Measurements from ENCODE around the gene POLL. TPM values are rescaled to one million over a fixed set of nuclear protein-coding genes. Genes with fewer than 3 reads are reported as not detected.

The POLL gene
- total RNA-seq, 1 donor from 2014 or later: 8.7 TPM

GRCh38 chr10:101585841-101586240 lies 2.2 kb downstream of the POLL start:
- H3K4me3 ChIP-seq (ENCODE audit: low read depth, low read length): no peak overlapping the region
- H3K27me3 ChIP-seq (ENCODE audit: control insufficient read depth, insufficient read depth, low read length): no peaks in the 10 kb centered on the region
- H3K36me3 ChIP-seq (ENCODE audit: control insufficient read depth, insufficient read depth, low read length): peaks cover 14% of the 10 kb centered on the region
- TF ChIP-seq CTCF (IDR thresholded peaks at IDR 0.05; ENCODE audit: insufficient read depth, low read length, severe bottlenecking): no peak
- DNase-seq (ENCODE audit: low read depth): no peak
- FAIRE-seq: no peak

- peak; percentile 13 for FAIRE-seq
- Histone ChIP-seq H3K27me3 (ENCODE audit: control insufficient read depth, insufficient read depth, low read length) (no peaks in the 10 kb centered on the region), H3K36me3 (ENCODE audit: control insufficient read depth, insufficient read depth, low read length) (peaks cover 17% of the 10 kb centered on the region), H3K4me3 (ENCODE audit: low read depth, low read length) (no peak overlapping the region)
- no peak for DNase-seq (ENCODE audit: low read depth)
- TF ChIP-seq CTCF (IDR thresholded peaks at IDR 0.05; ENCODE audit: insufficient read depth, low read length, severe bottlenecking): no peak
Measured at GRCh38 chr10:101580486-101581399, 7.3 kb downstream of the POLL start.

DNA sequence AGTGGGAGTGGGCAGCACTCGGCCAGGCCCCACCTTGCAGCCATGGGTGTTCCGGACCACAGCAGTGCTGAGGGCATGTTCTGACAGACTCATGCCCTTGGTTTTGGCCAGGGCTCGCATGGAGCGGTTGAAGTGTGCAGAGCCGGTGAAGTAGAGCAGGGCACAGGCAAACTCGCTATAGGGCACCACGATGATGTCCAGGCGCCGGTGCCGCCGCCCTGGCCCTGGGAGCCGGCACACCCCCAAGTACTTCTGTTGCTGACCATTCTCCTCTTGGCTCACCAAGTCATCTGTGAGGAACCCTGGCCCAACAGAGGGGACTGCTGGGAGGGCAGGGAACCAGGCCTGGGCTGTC lies 8.6 kb downstream of the POLL start:
- TF ChIP-seq CTCF (IDR thresholded peaks at IDR 0.05; ENCODE audit: insufficient read depth, low read length, severe bottlenecking): no peak
- H3K4me3 ChIP-seq (ENCODE audit: low read depth, low read length): no peak overlapping the region
- FAIRE-seq: no peak
- H3K36me3 ChIP-seq (ENCODE audit: control insufficient read depth, insufficient read depth, low read length): peaks cover 10% of the 10 kb centered on the region
- no peaks in the 10 kb centered on the region for H3K27me3 ChIP-seq (ENCODE audit: control insufficient read depth, insufficient read depth, low read length)
- DNase-seq (ENCODE audit: low read depth): no peak

GRCh38 chr10:101578803-101579515 lies 9.1 kb downstream of the POLL start:
- FAIRE-seq: no peak
- no peak for TF ChIP-seq CTCF (IDR thresholded peaks at IDR 0.05; ENCODE audit: insufficient read depth, low read length, severe bottlenecking)
- H3K27me3 ChIP-seq (ENCODE audit: control insufficient read depth, insufficient read depth, low read length): no peaks in the 10 kb centered on the region
- H3K36me3 ChIP-seq (ENCODE audit: control insufficient read depth, insufficient read depth, low read length): peaks cover 9% of the 10 kb centered on the region
- no peak for DNase-seq (ENCODE audit: low read depth)
- no peak overlapping the region for H3K4me3 ChIP-seq (ENCODE audit: low read depth, low read length)

GRCh38 chr10:101578192-101578591 lies 9.9 kb downstream of the POLL start:
- Histone ChIP-seq H3K4me3 (ENCODE audit: low read depth, low read length) (no peak overlapping the region), H3K27me3 (ENCODE audit: control insufficient read depth, insufficient read depth, low read length) (no peaks in the 10 kb centered on the region), H3K36me3 (ENCODE audit: control insufficient read depth, insufficient read depth, low read length) (peaks cover 7% of the 10 kb centered on the region)
- FAIRE-seq (no peak), DNase-seq (ENCODE audit: low read depth) (no peak)
- no peak for TF ChIP-seq CTCF (IDR thresholded peaks at IDR 0.05; ENCODE audit: insufficient read depth, low read length, severe bottlenecking)

All from bronchial epithelial cell (primary cell).